Stimulated activated CD4-positive, alpha-beta T cell treated with anti-CD3 and anti-CD28 coated beads, Interleukin-12 subunit alpha, Interleukin-12 subunit beta, amount 100 ng/mL, for 24 hours (primary cell): ENCODE results near the gene LYRM1.
"Not testable (repeated sequence)": the region's sequence is repeated elsewhere in the genome, so short reads cannot be mapped to it uniquely, and the experiment has no call there.

Experiments
- DNase-seq, 2 experiments: peaks; one replicate each; pipeline ENCODE4 v3.0.0-alpha.2; 2020; ENCODE audit warnings: low read depth in 2 of 2

LYRM1 gene, protein sequence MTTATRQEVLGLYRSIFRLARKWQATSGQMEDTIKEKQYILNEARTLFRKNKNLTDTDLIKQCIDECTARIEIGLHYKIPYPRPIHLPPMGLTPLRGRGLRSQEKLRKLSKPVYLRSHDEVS

DNA sequence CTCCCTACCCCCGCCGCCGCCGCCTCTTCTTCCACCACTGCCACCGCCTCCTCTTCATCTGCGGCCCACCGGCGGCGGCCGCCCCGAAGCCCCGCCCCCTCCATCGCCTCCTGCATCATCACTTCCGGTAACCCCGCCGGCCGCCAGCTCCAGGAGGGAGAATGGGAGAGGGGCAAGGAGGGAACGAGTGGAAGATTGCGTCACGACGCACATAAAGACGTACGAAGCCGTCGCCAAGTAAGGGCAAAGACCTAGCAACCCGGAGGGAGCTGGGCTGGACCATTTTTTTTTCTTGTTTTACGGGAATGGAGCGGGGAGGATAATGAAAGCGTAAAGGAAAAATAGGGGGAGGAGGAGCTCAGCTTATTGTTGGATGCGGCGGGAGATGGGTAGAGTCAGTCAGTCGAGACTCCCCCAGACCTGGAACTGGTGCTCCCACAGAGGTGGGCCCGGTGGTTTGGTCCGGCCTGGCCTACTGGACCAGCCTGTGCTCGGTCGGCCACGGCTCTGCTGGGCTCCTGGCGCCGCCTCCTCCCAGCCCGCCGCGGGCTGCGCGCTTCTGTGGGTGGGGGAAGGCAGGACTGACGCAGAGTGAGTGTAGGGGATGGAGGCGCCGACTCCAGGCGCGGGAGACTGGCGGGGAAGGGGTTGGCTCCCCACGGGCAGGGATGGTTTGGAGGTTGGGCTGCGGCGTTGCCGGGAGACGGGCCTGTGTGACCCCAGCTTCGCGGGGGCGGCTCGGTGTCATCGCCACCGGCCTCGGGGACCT, at the start of gene LYRM1, which contains the start of gene DCUN1D3:
TSS of gene LYRM1 (plus strand) at position 473 of the 769 bp plus-strand sequence. CDS start 14,785 bp downstream, outside the sequence.
TSS of gene DCUN1D3 (minus strand) at position 60 of the 769 bp plus-strand sequence. CDS start 37,820 bp downstream, outside the sequence.
- peak; percentile 85 to 89 for DNase-seq

DNA sequence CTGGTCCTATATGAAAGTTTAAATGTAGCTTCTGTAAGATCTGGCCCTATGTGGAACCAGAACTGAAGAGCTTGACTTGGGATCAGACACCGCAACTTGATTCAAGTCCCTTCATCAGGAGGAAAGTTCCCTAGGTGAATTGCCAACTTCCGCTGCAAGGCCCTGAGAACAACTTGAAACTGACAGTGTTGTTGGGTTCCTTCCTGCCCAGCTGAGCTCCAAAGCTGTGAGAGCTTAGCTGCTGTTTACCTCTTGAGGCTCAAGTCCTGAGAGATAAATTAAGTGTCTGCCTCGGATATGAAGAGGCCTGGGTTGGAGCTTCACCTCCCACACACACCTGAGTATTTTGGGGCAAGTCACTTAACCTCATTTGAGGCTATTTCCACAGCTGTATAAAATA, 49.6 kb upstream of the LYRM1 start:
- no peak for DNase-seq

DNA sequence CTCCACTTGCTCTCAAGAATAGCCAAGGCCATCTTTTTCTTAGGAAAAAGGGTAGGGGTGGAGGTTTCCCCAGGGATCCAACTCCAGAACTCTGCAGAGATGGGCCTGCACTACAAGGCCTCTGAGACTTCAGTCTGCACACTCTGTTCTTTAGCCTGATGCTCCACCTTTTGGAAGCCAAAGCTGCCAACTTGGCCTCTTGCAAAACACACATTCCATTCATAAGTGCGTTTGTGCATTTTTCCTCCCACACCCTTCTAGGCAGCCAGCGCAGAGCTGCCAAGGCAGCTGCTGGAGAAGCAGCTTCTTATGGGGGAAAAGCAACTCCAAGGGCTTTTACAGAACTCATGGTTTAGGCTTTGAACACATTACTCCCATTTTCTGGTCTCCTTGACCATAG, 49.0 kb upstream of the LYRM1 start:
- DNase-seq, result no peak

DNA sequence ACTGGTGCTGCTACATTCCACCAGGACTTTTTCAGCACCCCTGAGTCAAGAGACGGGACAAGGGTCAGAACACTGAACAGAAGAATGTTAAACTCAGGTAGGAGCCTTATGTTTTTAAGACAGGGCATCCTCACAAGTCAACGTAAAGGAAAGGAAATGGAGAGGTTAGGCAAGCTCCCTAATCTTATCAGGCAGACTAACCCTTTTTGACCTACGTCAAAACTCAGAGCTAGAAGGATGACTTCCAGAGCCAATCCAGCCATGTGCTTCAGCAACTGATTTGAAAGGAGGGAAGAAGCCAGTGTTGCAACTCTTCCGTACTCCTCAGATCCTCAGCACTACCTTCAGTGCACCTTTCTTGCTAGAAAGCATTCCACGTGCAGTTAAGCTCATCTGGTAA, 47.4 kb upstream of the LYRM1 start:
- DNase-seq, result no peak

DNA sequence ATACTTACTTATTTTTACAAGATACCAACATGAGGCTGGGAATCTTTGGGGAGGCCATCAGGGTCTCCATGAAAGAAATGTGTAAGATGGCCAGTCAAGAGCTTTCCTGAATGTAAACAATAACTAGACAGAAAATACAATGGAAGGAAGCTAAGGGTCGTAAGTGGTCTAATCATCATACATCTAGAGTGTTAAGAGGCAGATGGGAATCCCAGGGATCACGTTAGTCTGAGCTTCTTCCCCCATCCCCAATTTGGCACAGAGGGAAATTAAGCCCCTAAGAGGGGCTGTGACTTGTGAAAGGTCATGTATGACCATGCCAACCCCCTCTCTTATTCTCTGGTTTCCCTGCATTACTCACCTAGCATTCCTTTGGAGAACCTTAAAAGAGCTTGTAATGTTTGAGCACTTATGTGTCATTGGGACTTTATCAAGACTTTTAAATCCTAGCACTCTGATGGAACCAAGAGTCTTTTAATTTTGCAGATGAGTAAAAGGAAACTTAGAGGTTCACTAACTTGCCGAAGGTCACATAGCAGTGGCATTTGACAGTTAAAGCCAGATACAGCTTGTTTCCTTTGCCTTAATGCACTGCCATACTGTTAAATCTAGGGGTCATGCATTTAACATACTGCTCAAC, 46.5 kb upstream of the LYRM1 start:
- no peak for DNase-seq

DNA sequence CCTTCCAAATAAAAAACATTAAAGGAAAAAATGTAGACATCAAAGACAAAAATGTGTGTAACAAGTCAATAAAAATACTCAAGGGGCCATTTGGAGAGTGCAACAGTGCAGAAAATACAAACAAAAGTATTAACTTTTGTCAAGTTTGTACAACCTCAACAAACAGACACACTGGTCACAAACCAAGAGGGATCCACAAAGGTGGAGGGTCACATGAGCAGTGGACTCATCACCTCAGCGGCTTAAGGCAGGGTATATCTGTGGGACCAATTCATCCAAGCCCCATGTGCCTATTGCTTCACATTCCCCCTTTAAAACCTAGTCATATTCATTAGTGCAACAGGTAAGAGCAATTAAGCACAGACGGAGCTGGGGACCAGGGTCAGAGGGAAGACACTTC, 45.6 kb upstream of the LYRM1 start:
- DNase-seq, result no peak

DNA sequence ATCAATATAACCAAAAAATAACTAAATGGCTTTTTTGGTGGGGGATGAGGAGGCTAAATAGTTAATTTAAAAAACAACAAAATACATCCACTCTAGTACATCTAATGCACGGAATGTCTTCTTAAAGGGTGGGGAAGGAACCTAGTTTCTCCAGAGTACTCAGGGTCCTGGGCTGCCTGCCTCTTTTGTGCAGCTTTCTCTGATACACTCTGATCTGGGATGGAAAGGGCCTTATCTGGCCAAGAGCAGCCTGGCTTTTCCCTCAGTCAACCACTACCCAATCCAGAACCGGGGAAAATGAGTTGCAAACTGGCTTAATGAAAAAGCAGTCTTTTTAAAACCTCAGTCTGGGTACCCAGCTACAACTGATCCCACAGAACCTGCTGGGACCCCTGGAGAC, 43.3 kb upstream of the LYRM1 start:
- no peak for DNase-seq

DNA sequence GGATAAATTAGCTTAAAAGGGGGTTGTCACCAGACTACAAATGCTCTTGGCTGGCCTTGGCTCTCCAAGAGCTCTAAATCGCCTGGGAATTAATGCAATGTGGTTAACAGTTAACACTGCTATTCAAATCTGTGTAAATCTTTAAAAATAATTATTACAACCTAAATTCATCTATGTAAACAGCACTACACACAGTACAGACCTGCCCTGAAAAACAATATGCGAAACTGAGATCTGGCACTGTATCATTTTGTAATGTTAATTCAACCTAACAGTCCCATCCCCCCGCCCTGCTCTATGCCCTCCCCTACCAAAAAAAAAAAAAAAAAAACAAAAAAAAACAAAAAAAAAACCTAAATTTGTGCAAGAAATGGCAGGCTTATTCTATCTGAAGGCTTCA, 41.3 kb upstream of the LYRM1 start:
- no peak for DNase-seq

DNA sequence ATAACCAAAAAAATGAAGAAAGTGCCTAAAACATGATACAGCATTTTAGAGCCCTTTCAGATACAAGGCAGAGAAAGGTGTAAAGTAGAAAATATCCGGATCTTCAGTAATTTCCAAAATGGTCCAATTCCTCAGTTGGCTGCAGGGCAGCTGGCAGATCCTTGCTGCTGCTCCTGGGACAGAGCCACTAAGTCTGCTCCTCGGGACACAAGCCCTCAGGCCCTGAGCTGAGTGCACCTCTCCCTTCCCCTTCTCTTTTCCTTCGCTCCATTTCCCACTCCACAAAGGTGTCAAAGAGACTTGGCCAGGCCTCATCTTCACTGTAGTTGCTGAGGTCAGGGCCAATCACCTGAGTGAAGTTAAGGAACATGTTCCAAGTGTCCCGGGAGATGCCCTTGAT, 40.9 kb upstream of the LYRM1 start:
- DNase-seq, result no peak

DNA sequence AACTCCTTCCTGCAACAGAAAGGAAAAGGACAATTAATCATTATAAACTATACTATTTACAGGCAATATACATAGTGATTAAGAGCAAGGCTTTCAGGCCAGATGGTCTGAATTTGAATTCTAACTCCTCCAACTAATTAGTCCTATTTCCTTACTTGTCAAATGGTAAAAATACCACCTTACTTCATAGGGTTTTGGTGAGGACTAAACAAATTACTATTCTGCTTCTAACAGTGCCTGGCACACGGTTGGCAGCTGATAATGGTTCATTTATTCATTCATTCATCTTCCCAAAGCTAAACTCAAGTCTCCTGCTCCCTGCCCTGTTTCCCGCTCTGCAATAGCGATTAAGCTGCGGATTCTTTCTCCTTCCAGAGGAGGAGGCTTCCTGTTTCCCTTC, 40.2 kb upstream of the LYRM1 start:
- DNase-seq, result no peak

DNA sequence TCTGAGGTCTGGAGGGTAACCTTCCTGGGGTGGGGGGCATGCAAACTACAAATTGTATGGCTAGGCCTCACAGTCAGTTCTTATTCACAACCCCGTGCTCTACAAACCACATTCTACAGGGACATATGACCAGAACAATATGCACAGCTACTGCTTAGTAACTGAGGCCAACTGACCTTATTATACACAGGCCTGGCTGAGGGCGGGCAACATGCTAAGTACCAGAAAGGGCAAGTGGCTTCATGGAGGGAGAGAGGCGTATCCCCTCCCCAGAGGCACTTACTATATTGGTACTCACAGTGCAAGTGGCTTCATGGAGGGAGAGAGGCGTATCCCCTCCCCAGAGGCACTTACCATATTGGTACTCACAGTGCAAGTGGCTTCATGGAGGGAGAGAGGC, 39.6 kb upstream of the LYRM1 start:
- not testable (repeated sequence) for DNase-seq

DNA sequence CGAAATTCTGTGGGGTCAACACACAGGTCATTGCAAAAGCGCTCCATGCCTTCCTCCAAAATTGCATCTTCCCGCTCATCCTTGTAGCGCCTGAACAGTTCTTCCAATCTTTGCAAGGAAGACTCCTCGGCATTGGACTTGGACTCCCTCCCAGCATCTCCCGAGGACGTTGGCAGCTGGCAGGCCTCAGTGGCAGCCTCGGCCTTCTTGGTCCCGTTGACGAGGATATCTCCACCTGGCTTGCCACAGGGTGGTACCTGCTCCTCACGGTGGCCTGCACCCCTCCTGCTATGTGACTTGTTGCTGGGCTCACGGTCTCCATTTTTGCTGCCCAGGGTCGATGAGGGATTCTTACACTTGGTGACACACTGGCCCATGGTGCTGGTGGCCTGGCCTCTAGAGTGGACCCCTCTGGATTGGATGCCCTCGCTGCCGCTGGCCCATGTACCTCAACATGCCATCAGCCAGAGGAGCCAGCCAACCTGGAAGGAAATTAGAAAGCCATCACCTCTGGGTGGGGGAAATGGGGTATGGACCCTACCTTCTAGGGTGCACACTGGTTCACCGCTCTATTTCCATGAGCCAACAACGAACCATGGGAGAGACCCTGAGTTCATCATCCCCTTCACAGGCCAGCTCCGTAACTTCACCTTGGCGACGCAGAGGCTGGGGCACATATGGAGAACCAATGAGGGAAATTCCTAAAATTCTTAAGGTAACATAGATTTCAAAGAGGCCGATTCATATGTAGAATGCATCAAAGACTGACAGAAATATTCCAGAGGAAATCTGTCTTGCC, 38.2 kb upstream of the LYRM1 start:
- DNase-seq, result no peak

DNA sequence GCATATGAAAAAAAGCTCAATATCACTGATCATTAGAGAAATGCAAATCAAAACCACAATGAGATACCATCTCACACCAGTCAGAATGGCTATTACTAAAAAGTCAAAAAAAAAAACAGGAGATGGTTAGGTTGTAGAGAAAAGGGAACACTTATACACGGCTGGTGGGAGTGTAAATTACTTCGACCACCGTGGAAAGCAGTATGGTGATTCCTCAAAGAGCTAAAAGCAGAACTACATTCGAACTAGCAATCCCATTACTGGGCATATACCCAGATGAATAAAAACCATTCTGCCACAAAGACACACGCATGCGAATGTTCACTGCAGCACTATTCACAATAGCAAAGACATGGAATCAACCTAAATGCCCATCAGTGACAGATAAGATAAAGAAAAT, 36.2 kb upstream of the LYRM1 start:
- not testable (repeated sequence) for DNase-seq

DNA sequence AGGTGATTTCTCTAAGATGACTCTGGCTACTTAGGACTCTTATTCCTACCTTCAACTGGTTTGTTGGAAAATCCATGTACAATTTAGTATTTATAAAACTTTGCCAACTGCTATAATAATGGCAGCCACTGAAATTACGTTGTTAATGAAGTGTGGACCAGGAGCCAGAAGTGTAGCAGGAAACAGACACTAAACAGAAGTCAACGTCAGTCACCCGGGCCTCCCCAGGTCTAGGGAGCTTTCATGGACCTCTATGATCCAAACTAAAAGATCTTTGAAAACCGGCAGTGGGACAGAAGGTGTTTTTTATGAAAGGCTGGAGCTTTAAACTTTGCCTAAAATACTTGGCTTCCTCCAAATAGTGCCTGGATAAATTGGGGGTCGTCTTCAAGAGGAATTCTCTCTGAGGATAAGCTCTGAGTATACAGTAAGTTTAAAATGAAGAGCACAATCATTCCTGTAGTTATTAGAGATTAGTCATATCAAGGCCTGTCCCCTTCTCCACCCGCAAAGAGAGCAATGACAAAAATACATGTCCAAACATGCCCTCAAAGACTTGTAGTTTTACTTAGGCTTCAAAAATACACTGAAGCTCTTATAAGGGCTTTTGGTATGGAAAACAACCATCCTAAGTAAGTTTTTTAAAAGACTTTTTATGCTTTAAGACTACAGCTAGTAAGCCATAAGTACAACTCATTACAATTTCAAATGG, 35.0 kb upstream of the LYRM1 start:
- DNase-seq, result no peak

DNA sequence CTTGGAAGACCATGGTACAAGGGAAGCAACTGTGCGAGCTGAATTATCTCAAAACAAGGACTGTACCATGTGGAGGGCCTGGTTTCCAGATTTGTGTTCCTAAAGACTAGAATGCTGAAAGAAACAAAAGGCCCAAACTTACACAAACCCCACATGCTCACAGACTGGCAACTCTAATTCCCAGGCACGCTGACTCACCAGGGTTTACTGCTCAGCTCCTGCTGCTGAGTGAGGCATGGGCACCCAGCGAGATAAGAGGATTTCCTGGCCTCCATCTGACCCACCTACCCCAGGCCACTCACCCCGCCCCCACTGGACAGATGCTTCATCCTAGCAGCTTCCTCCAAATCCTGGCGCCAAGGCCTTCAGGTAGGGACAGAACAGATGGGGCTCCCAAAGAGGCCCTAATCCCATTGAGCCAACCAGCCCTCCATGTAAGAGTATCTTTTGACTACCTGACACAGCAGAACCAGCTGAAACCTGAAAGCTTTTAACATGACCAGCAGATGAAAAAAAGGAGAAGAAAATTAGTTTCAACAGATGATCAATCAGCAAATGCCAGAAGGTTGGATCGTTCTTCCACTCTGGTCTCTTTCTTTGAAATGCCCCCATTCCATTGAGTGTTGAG, 34.3 kb upstream of the LYRM1 start:
- no peak for DNase-seq

DNA sequence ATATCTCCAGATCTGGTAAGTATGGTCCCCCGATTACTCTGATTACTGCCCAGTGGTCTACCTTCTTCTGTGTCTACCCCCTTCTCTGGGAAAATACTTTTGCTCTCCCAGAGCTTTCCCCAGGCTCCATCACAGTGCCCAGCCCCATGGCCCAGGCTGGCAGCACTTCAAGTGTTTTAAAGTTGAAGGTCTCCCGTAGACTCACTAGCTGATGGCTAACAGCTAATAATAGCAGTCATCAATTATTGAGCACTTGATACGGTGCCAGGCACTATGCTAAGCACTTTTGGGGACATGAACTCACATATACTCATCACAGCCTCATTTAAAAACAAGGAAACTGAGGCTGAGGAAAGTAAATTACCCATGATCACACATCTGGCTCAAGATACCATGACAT, 33.8 kb upstream of the LYRM1 start:
- DNase-seq, result no peak

DNA sequence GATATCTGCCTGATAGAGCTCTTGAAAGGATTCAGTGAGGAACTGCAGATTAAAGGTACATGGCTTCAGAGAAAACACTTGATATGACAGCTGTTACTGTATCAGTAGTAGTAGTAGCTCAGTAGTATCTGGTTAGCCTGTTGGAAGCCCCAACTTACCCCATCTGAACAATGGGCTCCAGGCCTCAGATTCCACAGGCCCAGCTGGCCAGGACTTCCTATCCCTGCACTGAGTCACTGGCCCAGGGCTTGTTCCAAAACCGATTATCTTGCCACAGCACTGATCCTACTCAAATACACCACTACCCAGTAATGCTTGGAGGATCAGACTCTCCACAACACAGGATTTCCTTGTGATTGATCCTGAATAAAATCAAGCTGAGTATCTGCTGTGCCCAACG, 33.0 kb upstream of the LYRM1 start:
- DNase-seq, result no peak

DNA sequence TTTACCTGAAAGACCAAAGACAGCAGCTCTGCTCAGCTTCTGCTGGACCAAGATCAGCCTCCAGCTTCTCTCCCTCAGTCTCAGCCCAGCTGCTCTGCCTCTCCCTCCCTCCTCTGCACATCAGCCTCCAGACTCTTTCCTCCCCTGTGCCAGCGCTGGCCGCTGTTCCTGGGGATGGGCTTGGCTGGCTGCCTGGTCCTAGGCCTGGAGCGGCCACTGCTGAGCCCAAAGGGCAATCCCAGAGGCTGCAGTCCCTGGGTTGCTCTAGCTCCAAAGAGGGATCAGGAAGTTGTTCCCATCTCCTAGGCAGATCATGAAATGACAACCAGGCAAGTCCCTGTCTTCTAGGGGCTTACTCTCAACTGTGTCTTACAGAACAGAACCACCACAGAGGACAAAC, 31.7 kb upstream of the LYRM1 start:
- no peak for DNase-seq

DNA sequence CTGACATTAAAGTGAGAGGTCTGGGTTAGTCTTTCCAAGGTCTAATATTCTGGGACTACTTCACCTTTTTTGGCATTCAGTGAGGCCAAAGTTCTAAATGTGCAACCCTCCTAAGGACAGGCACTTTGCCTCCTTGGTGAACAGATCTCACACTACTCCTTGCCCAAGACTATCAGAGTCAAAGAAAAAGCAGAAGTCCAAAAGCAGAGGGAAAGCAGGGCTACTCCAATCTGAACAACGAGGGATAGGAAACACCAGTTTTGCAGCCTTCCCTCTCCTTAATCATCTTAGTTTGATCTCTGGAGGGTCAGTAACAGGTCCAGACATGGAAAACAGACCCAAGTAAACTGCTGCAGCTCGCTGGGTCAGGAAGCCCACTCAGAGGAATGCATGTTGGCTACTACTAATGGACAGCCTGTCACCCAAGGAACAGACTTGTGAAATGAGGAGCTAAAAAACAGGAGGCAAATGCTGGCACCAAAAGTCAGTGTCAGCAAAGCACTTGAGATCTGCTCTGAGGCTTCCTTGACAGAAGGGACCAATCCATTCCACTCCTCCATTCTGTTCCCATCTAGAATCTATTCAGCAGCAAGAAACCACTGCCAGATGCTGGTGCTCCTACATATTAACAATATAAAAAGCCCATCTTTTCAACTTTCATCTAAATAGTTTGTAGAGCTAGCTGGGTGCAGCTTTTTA, 30.3 kb upstream of the LYRM1 start:
- DNase-seq, result no peak

DNA sequence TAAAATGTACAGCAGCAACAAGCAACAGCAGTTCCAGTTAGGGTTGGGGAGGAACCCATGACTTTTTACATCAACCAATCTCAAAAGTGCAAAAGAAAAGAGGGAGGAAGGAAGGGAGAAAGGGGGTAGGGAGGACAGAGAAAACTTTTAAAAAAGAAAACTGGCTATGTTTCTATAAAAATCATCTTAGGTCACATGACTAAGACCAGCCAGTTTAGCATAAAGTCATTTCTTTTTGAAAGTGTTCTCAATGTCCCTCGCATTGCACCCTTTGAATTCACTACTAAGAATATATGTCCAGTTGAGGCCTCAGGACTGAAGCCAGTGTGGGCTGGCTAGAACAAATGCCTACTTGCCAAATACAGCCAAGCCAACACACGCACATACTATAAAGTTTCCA, 29.3 kb upstream of the LYRM1 start:
- DNase-seq, result no peak
